ENCODE results near the gene MTSS2.
"Not testable (repeated sequence)": the region's sequence is repeated elsewhere in the genome, so short reads cannot be mapped to it uniquely, and the experiment has no call there.

The MTSS2 gene

DNA sequence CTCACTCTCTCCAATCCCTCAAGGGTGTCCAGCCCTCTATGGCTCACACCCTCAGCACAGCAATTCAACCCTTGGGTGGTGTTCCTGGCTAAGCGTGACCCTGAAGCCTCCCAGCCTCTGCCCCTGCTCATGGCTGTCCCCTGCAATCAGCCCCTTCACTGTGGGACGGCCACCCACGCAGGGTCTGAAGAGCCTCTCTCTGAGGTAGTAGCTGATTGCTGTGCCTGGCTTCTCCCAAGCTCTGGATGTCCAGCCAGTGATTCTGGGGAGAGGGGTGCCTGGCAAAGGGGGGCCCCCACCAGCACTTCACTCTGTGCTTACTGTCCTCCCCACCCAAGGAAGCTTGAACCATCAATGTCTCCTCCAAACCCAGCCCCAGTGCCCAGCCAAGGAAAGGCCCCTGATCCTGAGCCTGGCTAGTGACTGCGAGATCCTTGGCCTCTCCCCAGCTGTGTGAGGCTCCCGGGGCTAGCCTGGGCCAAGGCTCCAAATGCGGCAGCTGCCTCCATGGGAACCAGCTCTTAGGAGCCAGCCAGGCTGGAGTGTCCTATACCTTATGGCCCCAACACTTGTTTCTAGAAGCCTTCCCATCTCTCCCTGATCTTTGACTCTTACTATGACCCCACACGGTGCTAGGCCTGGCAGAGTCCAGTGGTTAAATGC is 9.9 kb downstream of the MTSS2 start:
- Histone ChIP-seq H3K27ac (peak overlapping the region; percentile 18 to 50), H3K9me3 (no peaks in the 10 kb centered on the region), H3K27me3 (no peaks in the 10 kb centered on the region), H3K36me3 (peaks cover 65 to 99% (median 71%) of the 10 kb centered on the region in 3 donors), H3K4me1 (peaks cover 5 to 23% (median 10%) of the 10 kb centered on the region in 4 donors), H3K4me3 (no peak overlapping the region)
- TF ChIP-seq, protein P1, sequence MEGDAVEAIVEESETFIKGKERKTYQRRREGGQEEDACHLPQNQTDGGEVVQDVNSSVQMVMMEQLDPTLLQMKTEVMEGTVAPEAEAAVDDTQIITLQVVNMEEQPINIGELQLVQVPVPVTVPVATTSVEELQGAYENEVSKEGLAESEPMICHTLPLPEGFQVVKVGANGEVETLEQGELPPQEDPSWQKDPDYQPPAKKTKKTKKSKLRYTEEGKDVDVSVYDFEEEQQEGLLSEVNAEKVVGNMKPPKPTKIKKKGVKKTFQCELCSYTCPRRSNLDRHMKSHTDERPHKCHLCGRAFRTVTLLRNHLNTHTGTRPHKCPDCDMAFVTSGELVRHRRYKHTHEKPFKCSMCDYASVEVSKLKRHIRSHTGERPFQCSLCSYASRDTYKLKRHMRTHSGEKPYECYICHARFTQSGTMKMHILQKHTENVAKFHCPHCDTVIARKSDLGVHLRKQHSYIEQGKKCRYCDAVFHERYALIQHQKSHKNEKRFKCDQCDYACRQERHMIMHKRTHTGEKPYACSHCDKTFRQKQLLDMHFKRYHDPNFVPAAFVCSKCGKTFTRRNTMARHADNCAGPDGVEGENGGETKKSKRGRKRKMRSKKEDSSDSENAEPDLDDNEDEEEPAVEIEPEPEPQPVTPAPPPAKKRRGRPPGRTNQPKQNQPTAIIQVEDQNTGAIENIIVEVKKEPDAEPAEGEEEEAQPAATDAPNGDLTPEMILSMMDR (IDR thresholded peaks at IDR 0.05): no peak
- peak in 1 of 2 donors; percentile 64 for DNase-seq
- intact Hi-C loops (cut with DNase I; ENCODE audit: low total_unique reads): no loop called here

DNA sequence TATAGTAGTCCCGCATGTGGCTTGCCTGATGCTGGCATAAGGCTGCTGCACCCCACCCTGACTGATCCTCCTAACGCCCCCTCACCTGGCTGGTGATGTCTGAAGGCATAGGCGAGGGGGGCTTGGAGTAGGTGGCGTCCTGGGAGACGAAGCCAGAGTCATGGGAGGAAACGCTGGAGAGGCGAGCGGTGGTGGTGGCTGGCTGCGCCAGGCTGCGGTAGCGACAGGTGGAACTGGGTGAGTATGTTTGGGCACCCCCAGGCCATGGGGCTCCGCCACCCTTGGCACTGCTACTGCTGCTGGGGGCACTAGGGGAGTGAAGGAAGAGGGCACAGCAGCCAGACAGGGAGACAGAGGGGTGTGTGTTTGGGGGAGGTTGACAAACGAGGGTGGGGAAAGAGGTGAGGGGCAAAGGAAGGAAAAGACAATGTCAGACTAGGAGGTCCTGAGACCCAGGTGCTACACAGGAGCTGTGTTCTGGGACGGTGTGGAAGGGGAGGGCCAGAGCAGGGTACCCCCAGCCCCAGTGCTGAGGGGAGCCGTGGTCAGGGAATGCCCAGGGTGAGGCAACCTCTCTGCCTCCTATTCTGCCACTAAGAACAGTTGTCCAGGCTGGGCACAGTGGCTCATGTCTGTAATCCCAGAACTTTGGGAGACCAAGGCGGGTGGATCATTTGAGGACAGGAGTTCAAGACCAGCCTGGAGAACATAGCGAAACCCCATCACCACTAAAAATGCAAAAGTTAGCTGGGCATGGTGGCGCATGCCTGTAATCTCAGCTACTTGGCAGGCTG is 11.4 kb downstream of the MTSS2 start:
- H3K36me3 ChIP-seq: peaks cover 77 to 100% (median 83%) of the 10 kb centered on the region in 3 donors
- no peak overlapping the region for H3K4me3 ChIP-seq
- H3K4me1 ChIP-seq: peaks cover 0 to 8% (median 0%) of the 10 kb centered on the region in 4 donors
- intact Hi-C loops (cut with DNase I; ENCODE audit: low total_unique reads): no loop called here
- no peaks in the 10 kb centered on the region for H3K9me3 ChIP-seq
- H3K27me3 ChIP-seq: no peaks in the 10 kb centered on the region
- peak in 1 of 2 donors; percentile 63 for DNase-seq
- TF ChIP-seq, protein P1 (IDR thresholded peaks at IDR 0.05): no peak
- peak overlapping the region in 1 of 2 donors; percentile 4 for H3K27ac ChIP-seq

DNA sequence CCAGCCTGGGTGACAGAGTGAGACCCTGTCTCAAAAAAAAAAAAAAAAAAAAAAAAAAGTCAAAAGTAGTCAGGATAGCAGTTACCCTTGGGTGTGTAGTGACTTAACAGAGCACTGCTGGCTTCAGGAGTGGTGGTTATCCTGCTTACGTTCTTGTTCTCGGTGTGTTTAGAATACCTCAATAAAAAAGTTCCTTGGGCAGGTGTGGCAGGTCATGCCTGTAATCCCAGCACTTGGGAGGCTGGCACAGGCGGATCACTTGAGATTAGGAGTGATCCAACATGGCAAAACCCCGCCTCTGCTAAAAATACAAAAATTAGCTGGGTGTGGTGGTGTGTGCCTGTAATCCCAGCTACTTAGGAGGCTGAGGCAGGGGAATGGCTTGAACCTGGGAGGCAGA is 14.9 kb downstream of the MTSS2 start:
- peak in 1 of 2 donors; percentile 9 for DNase-seq

DNA sequence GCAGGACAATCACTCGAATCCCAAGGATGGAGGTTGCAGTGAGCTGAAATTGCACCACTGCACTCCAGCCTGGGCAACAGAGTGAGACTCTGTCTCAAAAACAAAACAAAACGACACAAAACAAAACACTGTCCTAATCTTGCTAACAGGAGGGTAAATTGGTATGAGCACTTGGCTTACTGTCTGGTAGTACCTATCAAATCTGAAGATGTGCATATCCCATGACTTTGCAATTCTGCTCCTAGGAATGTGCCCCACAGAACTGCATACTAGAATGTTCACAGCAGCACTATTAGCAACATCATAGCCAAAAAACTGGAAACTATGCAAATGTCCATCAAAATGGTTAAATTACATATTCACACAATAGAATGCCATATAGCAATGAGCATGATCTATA is 15.7 kb downstream of the MTSS2 start:
- intact Hi-C loops (cut with DNase I; ENCODE audit: low total_unique reads): no loop called here
- no peak overlapping the region for H3K4me3 ChIP-seq
- DNase-seq: no peak
- no peak overlapping the region for H3K27ac ChIP-seq
- no peaks in the 10 kb centered on the region for H3K27me3 ChIP-seq
- peaks cover 0 to 13% (median 4%) of the 10 kb centered on the region in 4 donors for H3K4me1 ChIP-seq
- no peaks in the 10 kb centered on the region for H3K9me3 ChIP-seq
- TF ChIP-seq, protein P1 (IDR thresholded peaks at IDR 0.05): no peak
- peaks cover 65 to 95% (median 69%) of the 10 kb centered on the region in 3 donors for H3K36me3 ChIP-seq

More for the DNA sequence above, 14.9 kb downstream of the MTSS2 start:
- Histone ChIP-seq H3K4me1 (peaks cover 0 to 13% (median 4%) of the 10 kb centered on the region in 4 donors), H3K36me3 (peaks cover 65 to 95% (median 69%) of the 10 kb centered on the region in 3 donors)
- H3K4me3 ChIP-seq; H3K9me3 ChIP-seq; H3K27ac ChIP-seq; H3K27me3 ChIP-seq; intact Hi-C loops (cut with DNase I; ENCODE audit: low total_unique reads): not testable (repeated sequence)

DNA sequence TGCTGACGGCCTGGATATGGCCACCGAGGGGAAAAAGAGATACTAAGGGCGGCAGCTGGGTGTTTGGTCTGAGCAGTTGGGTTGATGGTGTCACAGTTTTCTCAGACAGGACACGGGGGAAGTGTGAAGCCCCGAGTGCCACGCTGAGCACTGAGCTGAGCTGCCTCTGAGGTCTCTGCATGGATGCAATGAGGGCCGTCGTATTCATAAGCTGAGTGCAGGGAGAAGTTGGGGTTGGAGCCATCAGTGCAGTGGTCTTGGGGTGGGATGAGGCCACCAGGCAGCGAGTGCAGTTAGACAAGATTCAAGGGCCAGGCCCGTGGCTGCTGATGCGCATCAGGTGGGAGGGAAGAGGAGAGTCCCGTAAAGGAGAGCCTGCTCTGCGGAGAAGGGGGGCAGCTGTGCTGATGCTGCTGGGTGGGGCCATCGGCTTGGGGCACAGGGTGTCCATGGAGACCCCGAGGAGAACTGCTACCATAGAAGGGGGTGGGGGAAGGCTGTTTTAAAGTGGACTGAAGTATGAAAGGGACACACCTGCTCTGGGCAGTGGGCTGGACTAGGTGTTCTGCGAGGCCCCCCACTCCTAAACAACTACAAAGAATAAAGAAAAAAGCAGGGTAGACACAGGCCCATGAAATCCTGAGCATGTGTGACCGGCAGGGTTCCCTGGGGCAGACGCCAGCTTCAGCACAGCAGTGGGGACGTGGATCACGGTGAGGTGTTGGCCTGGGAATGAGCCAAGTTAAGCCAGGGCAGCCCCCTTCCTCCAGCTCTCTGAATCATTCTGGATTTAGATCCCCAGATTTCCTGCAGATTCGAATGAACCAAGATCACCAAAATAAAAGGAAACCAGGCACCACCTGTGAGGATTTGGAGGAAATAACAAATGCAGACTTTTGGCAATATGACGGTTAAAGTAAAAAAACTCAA is 19.8 kb downstream of the MTSS2 start:
- H3K27me3 ChIP-seq: no peaks in the 10 kb centered on the region
- peak in 1 of 2 donors; percentile 59 for DNase-seq
- TF ChIP-seq, protein P1 (IDR thresholded peaks at IDR 0.05): no peak
- H3K36me3 ChIP-seq: peaks cover 66 to 89% (median 73%) of the 10 kb centered on the region in 3 donors
- no peak overlapping the region for H3K4me3 ChIP-seq
- intact Hi-C loops (cut with DNase I; ENCODE audit: low total_unique reads): no loop called here
- H3K4me1 ChIP-seq: peaks cover 0 to 29% (median 13%) of the 10 kb centered on the region in 4 donors
- H3K9me3 ChIP-seq: no peaks in the 10 kb centered on the region
- no peak overlapping the region for H3K27ac ChIP-seq
